Liver (tissue), 3 donors: ENCODE results near the gene FZR1.

Source experiments
- CTCF ChIP-seq: fragments of 150-350 bp; IDR thresholded peaks from 2 replicates; pipeline ENCODE4 v1.5.1; 2017; ENCODE audit warnings: improper control_type of control experiment, low read depth, low read length; ENCODE audit not compliant: missing input control
- GABPA ChIP-seq, 2 donors: IDR thresholded peaks in 1 of 2; conservative IDR thresholded peaks in 1 of 2; 2 replicates each; pipeline ENCODE4 v1.6.1; 2016; ENCODE audit warnings: antibody characterized with exemption in 2 of 2, mild to moderate bottlenecking in 1 of 2, moderate library complexity in 1 of 2
- TAF1 ChIP-seq: conservative IDR thresholded peaks from 2 replicates; pipeline ENCODE4 v1.6.1; 2016; ENCODE audit warnings: antibody characterized with exemption, mild to moderate bottlenecking
- donor health status: healthy.
- donor health status: healthy.

- no peak for TF ChIP-seq CTCF
- no peak for TF ChIP-seq TAF1
- no peak for TF ChIP-seq GABPA (IDR thresholded peaks at IDR 0.05 in 1 of 2, conservative IDR thresholded peaks at IDR 0.05 in 1 of 2)
Observed at GRCh38 chr19:3474614-3475013, 31.5 kb upstream of the FZR1 start.
